HEK293 (cell line): ENCODE measurements around the gene UBXN6.

Experiments
- CTCF ChIA-PET: fragments of 350-600 bp; formaldehyde crosslinking; extraction: SDS; loops from one replicate; lab custom pipeline; 2021; ENCODE audit warnings: antibody characterized with exemption; lab: Yijun Ruan, JAX
- POLR2A ChIA-PET: fragments of 300-600 bp; formaldehyde crosslinking; extraction: SDS; loops from one replicate; lab custom pipeline; 2020; ENCODE audit warnings: antibody characterized with exemption, inconsistent platforms; lab: Yijun Ruan, JAX
- H3K27ac ChIP-seq: fragments of 200-500 bp; sonication (Bioruptor generic); 2 replicates; pipeline ENCODE4 v1.5.1; 2014; ENCODE audit warnings: low read depth, low read length, control low read depth, inconsistent platforms; ENCODE audit errors: extremely low read depth
- H3K36me3 ChIP-seq, 2 experiments: fragments of 200-500 bp in 1 of 2; sonication (Bioruptor generic) in 1 of 2; 1 replicate in 1 of 2; 2 replicates in 1 of 2; pipeline ENCODE4 v1.5.1; 2014 to 2017; ENCODE audit warnings: inconsistent platforms in 2 of 2, low read length in 2 of 2; ENCODE audit not compliant: control insufficient read depth in 2 of 2, insufficient read depth in 1 of 2
- H3K4me1 ChIP-seq: fragments of 200-500 bp; sonication (Bioruptor generic); 2 replicates; pipeline ENCODE4 v1.5.1; 2014; ENCODE audit warnings: mild to moderate bottlenecking, low read length, inconsistent platforms; ENCODE audit not compliant: control insufficient read depth, insufficient read depth
- H3K4me3 ChIP-seq: 2 replicates; pipeline ENCODE4 v1.5.1; 2011; ENCODE audit warnings: low read depth, mild to moderate bottlenecking, control low read depth, low read length, moderate library complexity
- H3K9me3 ChIP-seq: fragments of 200-500 bp; sonication (Bioruptor generic); 2 replicates; pipeline ENCODE4 v1.5.1; 2014; ENCODE audit warnings: low read depth, low read length, inconsistent platforms; ENCODE audit not compliant: control insufficient read depth, insufficient read depth
- IKZF3 ChIP-seq: fragments of 450-650 bp; IDR thresholded peaks from 2 replicates; pipeline ENCODE4 v1.5.0; 2018; ENCODE audit warnings: missing biosample characterization, mild to moderate bottlenecking, missing genetic modification characterization, moderate library complexity
- KLF16 ChIP-seq: fragments of 450-650 bp; formaldehyde crosslinking; IDR thresholded peaks from 2 replicates; pipeline ENCODE4 v1.5.1; 2017; ENCODE audit warnings: missing biosample characterization, missing genetic modification characterization
- ZBTB17 ChIP-seq: fragments of 450-650 bp; formaldehyde crosslinking; IDR thresholded peaks from 2 replicates; pipeline ENCODE4 v1.5.1; 2016; ENCODE audit warnings: missing biosample characterization, missing genetic modification characterization
- ZNF121 ChIP-seq: fragments of 450-650 bp; formaldehyde crosslinking; IDR thresholded peaks from 2 replicates; pipeline ENCODE4 v1.5.1; 2016; ENCODE audit warnings: missing biosample characterization, missing genetic modification characterization
- ZNF24 ChIP-seq: fragments of 450-650 bp; formaldehyde crosslinking; IDR thresholded peaks from 2 replicates; pipeline ENCODE4 v1.5.1; 2016; ENCODE audit warnings: missing biosample characterization, missing genetic modification characterization
- ZNF335 ChIP-seq: fragments of 450-650 bp; formaldehyde crosslinking; conservative IDR thresholded peaks from 2 replicates; pipeline ENCODE4 v1.5.1; 2016; ENCODE audit warnings: missing biosample characterization, missing genetic modification characterization
- ZNF341 ChIP-seq: fragments of 450-650 bp; formaldehyde crosslinking; IDR thresholded peaks from 2 replicates; pipeline ENCODE4; 2016; ENCODE audit warnings: low read depth, missing biosample characterization, missing genetic modification characterization
- ZNF394 ChIP-seq: fragments of 450-650 bp; formaldehyde crosslinking; IDR thresholded peaks from 2 replicates; pipeline ENCODE4 v1.5.1; 2016; ENCODE audit warnings: missing biosample characterization, missing genetic modification characterization, mild to moderate bottlenecking, moderate library complexity, borderline replicate concordance
- ZNF670 ChIP-seq: fragments of 450-650 bp; formaldehyde crosslinking; IDR thresholded peaks from 2 replicates; pipeline ENCODE4 v1.5.1; 2016; ENCODE audit warnings: missing biosample characterization, missing genetic modification characterization, low read depth
- ZNF791 ChIP-seq: fragments of 450-650 bp; formaldehyde crosslinking; IDR thresholded peaks from 2 replicates; pipeline ENCODE4 v1.5.1; 2016; ENCODE audit warnings: missing biosample characterization, missing genetic modification characterization
- ZNF837 ChIP-seq: fragments of 450-650 bp; formaldehyde crosslinking; IDR thresholded peaks from 2 replicates; pipeline ENCODE4 v1.5.1; 2016; ENCODE audit warnings: missing biosample characterization, missing genetic modification characterization
- TF ChIP-seq, protein P1 (sequence below): fragments of 450-650 bp; formaldehyde crosslinking; IDR thresholded peaks from 2 replicates; pipeline ENCODE4 v1.5.1; 2017; ENCODE audit warnings: missing biosample characterization, missing genetic modification characterization
- TF ChIP-seq, protein P2 (sequence below): fragments of 450-650 bp; formaldehyde crosslinking; conservative IDR thresholded peaks from 2 replicates; pipeline ENCODE4 v1.5.1; 2016; ENCODE audit warnings: low read depth, missing biosample characterization, missing genetic modification characterization
- TF ChIP-seq, protein P3 (sequence below): fragments of 450-650 bp; formaldehyde crosslinking; IDR thresholded peaks from 2 replicates; pipeline ENCODE4 v1.5.1; 2016; ENCODE audit warnings: missing biosample characterization, missing genetic modification characterization
- TF ChIP-seq, protein P4 (sequence below): fragments of 450-650 bp; formaldehyde crosslinking; IDR thresholded peaks from 2 replicates; pipeline ENCODE4 v1.5.1; 2017; ENCODE audit warnings: missing biosample characterization, missing genetic modification characterization
- TF ChIP-seq, protein P5 (sequence below): fragments of 450-650 bp; formaldehyde crosslinking; IDR thresholded peaks from 2 replicates; pipeline ENCODE4 v1.5.1; 2017; ENCODE audit warnings: missing biosample characterization, mild to moderate bottlenecking, missing genetic modification characterization, moderate library complexity
- TF ChIP-seq, protein P6 (sequence below): fragments of 450-650 bp; formaldehyde crosslinking; IDR thresholded peaks from 2 replicates; pipeline ENCODE4 v1.5.1; 2016; ENCODE audit warnings: missing biosample characterization, missing genetic modification characterization, borderline replicate concordance

UBXN6 gene, protein sequence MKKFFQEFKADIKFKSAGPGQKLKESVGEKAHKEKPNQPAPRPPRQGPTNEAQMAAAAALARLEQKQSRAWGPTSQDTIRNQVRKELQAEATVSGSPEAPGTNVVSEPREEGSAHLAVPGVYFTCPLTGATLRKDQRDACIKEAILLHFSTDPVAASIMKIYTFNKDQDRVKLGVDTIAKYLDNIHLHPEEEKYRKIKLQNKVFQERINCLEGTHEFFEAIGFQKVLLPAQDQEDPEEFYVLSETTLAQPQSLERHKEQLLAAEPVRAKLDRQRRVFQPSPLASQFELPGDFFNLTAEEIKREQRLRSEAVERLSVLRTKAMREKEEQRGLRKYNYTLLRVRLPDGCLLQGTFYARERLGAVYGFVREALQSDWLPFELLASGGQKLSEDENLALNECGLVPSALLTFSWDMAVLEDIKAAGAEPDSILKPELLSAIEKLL

DNA sequence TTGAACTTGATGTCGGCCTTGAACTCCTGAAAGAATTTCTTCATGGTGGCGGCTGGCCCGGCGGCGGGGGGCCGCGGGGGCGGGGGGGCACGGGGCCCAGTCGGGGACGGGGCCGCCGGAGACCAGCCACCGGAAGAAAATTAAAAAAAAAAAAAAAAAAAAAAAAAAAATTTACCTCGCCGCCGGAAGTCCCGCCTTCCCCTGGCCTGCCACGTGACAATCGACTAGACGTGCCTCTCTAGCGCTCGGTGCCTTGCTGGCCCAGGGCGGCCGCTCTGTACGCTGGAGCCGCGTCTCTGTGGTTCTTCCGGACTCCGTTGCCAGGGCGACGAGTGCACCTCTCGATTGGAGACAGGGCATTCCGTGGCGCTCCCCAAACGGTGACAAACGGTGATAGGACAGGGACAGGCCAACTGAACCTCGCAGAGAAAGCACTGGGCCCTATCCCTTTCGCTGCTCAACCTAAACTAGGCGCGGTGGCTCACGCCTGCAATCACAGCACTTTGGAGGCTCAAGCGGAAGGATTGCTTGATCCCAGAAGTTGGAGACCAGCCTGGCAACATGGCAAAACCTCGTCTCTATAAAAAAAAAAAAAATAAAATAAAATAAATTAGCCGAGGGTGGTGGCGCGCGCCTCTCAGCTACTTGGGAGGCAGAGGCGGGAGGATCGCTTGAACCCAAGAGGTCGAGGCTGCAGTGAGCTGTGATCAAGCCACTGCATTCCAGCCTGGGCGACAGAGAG, at the start of gene UBXN6:
Gene UBXN6 (minus strand): TSS at position 141 of the 742 bp plus-strand sequence. CDS start 97 bp downstream, at position 44.
- H3K27ac ChIP-seq: peak within 1 kb of the TSS; percentile 67
- H3K4me3 ChIP-seq: peak within 1 kb of the TSS; percentile 82
- peaks cover 0 to 23% of the 10 kb centered on the region in 2 experiments; a peak in 1 of 3 replicates for H3K36me3 ChIP-seq
- CTCF ChIA-PET: interaction anchor here (0.7 to 2.0 kb wide), 2 partner anchors 10 to 65 kb away, joined by 3 to 5 read pairs; no protein-coding TSS in a partner anchor
- H3K4me1 ChIP-seq: peaks cover 7% of the 10 kb centered on the region
- no peaks in the 10 kb centered on the region for H3K9me3 ChIP-seq
- POLR2A ChIA-PET: interaction anchor here (4.9 kb wide), 1 partner anchor 13 kb away, joined by 23 read pairs; the partner anchor contains the start of gene HDGFL2
- TF ChIP-seq, protein P1, sequence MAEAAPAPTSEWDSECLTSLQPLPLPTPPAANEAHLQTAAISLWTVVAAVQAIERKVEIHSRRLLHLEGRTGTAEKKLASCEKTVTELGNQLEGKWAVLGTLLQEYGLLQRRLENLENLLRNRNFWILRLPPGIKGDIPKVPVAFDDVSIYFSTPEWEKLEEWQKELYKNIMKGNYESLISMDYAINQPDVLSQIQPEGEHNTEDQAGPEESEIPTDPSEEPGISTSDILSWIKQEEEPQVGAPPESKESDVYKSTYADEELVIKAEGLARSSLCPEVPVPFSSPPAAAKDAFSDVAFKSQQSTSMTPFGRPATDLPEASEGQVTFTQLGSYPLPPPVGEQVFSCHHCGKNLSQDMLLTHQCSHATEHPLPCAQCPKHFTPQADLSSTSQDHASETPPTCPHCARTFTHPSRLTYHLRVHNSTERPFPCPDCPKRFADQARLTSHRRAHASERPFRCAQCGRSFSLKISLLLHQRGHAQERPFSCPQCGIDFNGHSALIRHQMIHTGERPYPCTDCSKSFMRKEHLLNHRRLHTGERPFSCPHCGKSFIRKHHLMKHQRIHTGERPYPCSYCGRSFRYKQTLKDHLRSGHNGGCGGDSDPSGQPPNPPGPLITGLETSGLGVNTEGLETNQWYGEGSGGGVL (tag by site-specific recombination): no peak
- TF ChIP-seq ZNF341: peak; percentile 77
- TF ChIP-seq ZNF791 (tag by site-specific recombination): no peak
- TF ChIP-seq, protein P2, sequence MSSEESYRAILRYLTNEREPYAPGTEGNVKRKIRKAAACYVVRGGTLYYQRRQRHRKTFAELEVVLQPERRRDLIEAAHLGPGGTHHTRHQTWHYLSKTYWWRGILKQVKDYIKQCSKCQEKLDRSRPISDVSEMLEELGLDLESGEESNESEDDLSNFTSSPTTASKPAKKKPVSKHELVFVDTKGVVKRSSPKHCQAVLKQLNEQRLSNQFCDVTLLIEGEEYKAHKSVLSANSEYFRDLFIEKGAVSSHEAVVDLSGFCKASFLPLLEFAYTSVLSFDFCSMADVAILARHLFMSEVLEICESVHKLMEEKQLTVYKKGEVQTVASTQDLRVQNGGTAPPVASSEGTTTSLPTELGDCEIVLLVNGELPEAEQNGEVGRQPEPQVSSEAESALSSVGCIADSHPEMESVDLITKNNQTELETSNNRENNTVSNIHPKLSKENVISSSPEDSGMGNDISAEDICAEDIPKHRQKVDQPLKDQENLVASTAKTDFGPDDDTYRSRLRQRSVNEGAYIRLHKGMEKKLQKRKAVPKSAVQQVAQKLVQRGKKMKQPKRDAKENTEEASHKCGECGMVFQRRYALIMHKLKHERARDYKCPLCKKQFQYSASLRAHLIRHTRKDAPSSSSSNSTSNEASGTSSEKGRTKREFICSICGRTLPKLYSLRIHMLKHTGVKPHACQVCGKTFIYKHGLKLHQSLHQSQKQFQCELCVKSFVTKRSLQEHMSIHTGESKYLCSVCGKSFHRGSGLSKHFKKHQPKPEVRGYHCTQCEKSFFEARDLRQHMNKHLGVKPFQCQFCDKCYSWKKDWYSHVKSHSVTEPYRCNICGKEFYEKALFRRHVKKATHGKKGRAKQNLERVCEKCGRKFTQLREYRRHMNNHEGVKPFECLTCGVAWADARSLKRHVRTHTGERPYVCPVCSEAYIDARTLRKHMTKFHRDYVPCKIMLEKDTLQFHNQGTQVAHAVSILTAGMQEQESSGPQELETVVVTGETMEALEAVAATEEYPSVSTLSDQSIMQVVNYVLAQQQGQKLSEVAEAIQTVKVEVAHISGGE (tag by site-specific recombination): peak; percentile 61
- TF ChIP-seq, protein P3, sequence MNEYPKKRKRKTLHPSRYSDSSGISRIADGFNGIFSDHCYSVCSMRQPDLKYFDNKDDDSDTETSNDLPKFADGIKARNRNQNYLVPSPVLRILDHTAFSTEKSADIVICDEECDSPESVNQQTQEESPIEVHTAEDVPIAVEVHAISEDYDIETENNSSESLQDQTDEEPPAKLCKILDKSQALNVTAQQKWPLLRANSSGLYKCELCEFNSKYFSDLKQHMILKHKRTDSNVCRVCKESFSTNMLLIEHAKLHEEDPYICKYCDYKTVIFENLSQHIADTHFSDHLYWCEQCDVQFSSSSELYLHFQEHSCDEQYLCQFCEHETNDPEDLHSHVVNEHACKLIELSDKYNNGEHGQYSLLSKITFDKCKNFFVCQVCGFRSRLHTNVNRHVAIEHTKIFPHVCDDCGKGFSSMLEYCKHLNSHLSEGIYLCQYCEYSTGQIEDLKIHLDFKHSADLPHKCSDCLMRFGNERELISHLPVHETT: peak; percentile 83
- TF ChIP-seq ZBTB17 (tag by site-specific recombination): peak; percentile 84
- no peak for TF ChIP-seq IKZF3 (tag by site-specific recombination)
- peak; percentile 52; the same call in 1 of the 2 replicates for TF ChIP-seq ZNF394 (tag by site-specific recombination)
- no peak for TF ChIP-seq ZNF670 (tag by site-specific recombination)
- no peak for TF ChIP-seq ZNF121 (tag by site-specific recombination)
- TF ChIP-seq, protein P4, sequence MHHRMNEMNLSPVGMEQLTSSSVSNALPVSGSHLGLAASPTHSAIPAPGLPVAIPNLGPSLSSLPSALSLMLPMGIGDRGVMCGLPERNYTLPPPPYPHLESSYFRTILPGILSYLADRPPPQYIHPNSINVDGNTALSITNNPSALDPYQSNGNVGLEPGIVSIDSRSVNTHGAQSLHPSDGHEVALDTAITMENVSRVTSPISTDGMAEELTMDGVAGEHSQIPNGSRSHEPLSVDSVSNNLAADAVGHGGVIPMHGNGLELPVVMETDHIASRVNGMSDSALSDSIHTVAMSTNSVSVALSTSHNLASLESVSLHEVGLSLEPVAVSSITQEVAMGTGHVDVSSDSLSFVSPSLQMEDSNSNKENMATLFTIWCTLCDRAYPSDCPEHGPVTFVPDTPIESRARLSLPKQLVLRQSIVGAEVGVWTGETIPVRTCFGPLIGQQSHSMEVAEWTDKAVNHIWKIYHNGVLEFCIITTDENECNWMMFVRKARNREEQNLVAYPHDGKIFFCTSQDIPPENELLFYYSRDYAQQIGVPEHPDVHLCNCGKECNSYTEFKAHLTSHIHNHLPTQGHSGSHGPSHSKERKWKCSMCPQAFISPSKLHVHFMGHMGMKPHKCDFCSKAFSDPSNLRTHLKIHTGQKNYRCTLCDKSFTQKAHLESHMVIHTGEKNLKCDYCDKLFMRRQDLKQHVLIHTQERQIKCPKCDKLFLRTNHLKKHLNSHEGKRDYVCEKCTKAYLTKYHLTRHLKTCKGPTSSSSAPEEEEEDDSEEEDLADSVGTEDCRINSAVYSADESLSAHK: no peak
- TF ChIP-seq ZNF837 (tag by site-specific recombination): no peak
- TF ChIP-seq KLF16 (tag by site-specific recombination): no peak
- TF ChIP-seq, protein P5, sequence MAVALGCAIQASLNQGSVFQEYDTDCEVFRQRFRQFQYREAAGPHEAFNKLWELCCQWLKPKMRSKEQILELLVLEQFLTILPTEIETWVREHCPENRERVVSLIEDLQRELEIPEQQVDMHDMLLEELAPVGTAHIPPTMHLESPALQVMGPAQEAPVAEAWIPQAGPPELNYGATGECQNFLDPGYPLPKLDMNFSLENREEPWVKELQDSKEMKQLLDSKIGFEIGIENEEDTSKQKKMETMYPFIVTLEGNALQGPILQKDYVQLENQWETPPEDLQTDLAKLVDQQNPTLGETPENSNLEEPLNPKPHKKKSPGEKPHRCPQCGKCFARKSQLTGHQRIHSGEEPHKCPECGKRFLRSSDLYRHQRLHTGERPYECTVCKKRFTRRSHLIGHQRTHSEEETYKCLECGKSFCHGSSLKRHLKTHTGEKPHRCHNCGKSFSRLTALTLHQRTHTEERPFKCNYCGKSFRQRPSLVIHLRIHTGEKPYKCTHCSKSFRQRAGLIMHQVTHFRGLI (tag by site-specific recombination): no peak
- TF ChIP-seq, protein P6, sequence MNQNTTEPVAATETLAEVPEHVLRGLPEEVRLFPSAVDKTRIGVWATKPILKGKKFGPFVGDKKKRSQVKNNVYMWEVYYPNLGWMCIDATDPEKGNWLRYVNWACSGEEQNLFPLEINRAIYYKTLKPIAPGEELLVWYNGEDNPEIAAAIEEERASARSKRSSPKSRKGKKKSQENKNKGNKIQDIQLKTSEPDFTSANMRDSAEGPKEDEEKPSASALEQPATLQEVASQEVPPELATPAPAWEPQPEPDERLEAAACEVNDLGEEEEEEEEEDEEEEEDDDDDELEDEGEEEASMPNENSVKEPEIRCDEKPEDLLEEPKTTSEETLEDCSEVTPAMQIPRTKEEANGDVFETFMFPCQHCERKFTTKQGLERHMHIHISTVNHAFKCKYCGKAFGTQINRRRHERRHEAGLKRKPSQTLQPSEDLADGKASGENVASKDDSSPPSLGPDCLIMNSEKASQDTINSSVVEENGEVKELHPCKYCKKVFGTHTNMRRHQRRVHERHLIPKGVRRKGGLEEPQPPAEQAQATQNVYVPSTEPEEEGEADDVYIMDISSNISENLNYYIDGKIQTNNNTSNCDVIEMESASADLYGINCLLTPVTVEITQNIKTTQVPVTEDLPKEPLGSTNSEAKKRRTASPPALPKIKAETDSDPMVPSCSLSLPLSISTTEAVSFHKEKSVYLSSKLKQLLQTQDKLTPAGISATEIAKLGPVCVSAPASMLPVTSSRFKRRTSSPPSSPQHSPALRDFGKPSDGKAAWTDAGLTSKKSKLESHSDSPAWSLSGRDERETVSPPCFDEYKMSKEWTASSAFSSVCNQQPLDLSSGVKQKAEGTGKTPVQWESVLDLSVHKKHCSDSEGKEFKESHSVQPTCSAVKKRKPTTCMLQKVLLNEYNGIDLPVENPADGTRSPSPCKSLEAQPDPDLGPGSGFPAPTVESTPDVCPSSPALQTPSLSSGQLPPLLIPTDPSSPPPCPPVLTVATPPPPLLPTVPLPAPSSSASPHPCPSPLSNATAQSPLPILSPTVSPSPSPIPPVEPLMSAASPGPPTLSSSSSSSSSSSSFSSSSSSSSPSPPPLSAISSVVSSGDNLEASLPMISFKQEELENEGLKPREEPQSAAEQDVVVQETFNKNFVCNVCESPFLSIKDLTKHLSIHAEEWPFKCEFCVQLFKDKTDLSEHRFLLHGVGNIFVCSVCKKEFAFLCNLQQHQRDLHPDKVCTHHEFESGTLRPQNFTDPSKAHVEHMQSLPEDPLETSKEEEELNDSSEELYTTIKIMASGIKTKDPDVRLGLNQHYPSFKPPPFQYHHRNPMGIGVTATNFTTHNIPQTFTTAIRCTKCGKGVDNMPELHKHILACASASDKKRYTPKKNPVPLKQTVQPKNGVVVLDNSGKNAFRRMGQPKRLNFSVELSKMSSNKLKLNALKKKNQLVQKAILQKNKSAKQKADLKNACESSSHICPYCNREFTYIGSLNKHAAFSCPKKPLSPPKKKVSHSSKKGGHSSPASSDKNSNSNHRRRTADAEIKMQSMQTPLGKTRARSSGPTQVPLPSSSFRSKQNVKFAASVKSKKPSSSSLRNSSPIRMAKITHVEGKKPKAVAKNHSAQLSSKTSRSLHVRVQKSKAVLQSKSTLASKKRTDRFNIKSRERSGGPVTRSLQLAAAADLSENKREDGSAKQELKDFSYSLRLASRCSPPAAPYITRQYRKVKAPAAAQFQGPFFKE (tag by site-specific recombination): no peak
- TF ChIP-seq ZNF335: peak; percentile 66
- peak; percentile 26; the same call in 1 of the 2 replicates for TF ChIP-seq ZNF24 (tag by site-specific recombination)
